Esophagus squamous epithelium (tissue), 5 donors: ENCODE data around the gene APLP2. TPM values are rescaled to one million over a fixed set of nuclear protein-coding genes. Genes with fewer than 3 reads are reported as not detected.
"Not testable (repeated sequence)": the region's sequence is repeated elsewhere in the genome, so short reads cannot be mapped to it uniquely, and the experiment has no call there.

Source experiments
- DNase-seq: peaks from one replicate; lab custom pipeline; 2025; lab: John Stamatoyannopoulos, UW
- H3K27ac ChIP-seq, 4 donors: fragments of 200-600 bp; sonication (generic); one replicate each; pipeline ENCODE4 v1.5.1; 2016 to 2019; ENCODE audit warnings: mild to moderate bottlenecking in 1 of 4
- H3K27me3 ChIP-seq, 4 donors: fragments of 200-600 bp; sonication (generic); 1 replicate in 3 of 4; 2 replicates in 1 of 4; pipeline versions ENCODE4 v1.5.1 to v1.6.0; 2017 to 2021; ENCODE audit warnings: antibody characterized with exemption in 1 of 4
- H3K36me3 ChIP-seq, 3 donors: fragments of 200-600 bp; sonication (generic); one replicate each; pipeline ENCODE4 v1.5.1; 2016 to 2019
- H3K4me1 ChIP-seq, 3 donors: fragments of 200-600 bp; sonication (generic); one replicate each; pipeline ENCODE4 v1.5.1; 2017 to 2019
- H3K4me3 ChIP-seq, 4 donors: fragments of 200-600 bp; sonication (generic); 1 replicate in 3 of 4; 2 replicates in 1 of 4; pipeline ENCODE4 v1.5.1; 2016 to 2019; ENCODE audit warnings: mild to moderate bottlenecking in 2 of 4, moderate library complexity in 1 of 4
- H3K9me3 ChIP-seq, 3 donors: fragments of 200-600 bp; sonication (generic); one replicate each; pipeline ENCODE4 v1.5.1; 2016 to 2019
- CTCF ChIP-seq, 6 experiments: fragments of 450-650 bp in 4 of 6; fragments of 200-600 bp in 2 of 6; sonication (generic) in 2 of 6; IDR thresholded peaks; one replicate each; pipeline ENCODE4 v1.5.1; 2016 to 2019; ENCODE audit warnings: antibody characterized with exemption in 6 of 6, mild to moderate bottlenecking in 4 of 6, moderate library complexity in 4 of 6
- POLR2A ChIP-seq, 4 donors: fragments of 450-650 bp; IDR thresholded peaks; one replicate each; pipeline ENCODE4 v1.6.1; 2017; ENCODE audit warnings: antibody characterized with exemption in 4 of 4, mild to moderate bottlenecking in 4 of 4, moderate library complexity in 3 of 4
- WGBS, 2 donors: methylation state at CpG; one replicate each; pipeline ENCODE4 v1.1.5; 2018; 5-methylcytosine and 5-hydroxymethylcytosine counted together
- intact Hi-C: fragments of 100-400 bp; cut with DNase I; formaldehyde crosslinking; loops from one replicate; pipeline ENCODE4 v1.15.0; 2022
- total RNA-seq, 4 donors: library from RNA; depleted of rRNA; stranded (reverse); fragments of >200 nt; gene quantifications; one replicate each; pipeline ENCODE4 v1.1.0, GENCODE V29; 2016
- donor health status: DM: yes; HTN: yes; CAD: no.

APLP2 gene
- total RNA-seq, 4 donors from 2014 or later: 134 to 221 (median 177) TPM

- Histone ChIP-seq H3K4me1 (peaks cover 14 to 85% (median 25%) of the 10 kb centered on the region in 3 donors), H3K36me3 (no peaks in the 10 kb centered on the region), H3K27me3 (peaks cover 0 to 12% (median 0%) of the 10 kb centered on the region in 4 donors), H3K4me3 (no peak overlapping the region), H3K27ac (peak overlapping the region in 3 of 4 donors; percentile 61 to 85 (median 85)), H3K9me3 (no peaks in the 10 kb centered on the region)
- WGBS, 2 donors: 90 to 91% methylated on average over 3 of the region's 3 CpGs
- DNase-seq: no peak
- TF ChIP-seq CTCF (IDR thresholded peaks at IDR 0.05) (no peak), POLR2A (IDR thresholded peaks at IDR 0.05) (no peak)
- intact Hi-C loops: no loop called here
Observed at GRCh38 chr11:130167146-130167545, 97.5 kb downstream of the APLP2 start.

- 62 to 79% methylated on average over 7 of the region's 7 CpGs for WGBS, 2 donors
- Histone ChIP-seq H3K9me3 (no peaks in the 10 kb centered on the region), H3K4me1 (peaks cover 8 to 83% (median 21%) of the 10 kb centered on the region in 3 donors), H3K27ac (peak overlapping the region in 1 of 4 donors; percentile 19), H3K4me3 (no peak overlapping the region), H3K27me3 (peaks cover 0 to 4% (median 0%) of the 10 kb centered on the region in 4 donors), H3K36me3 (no peaks in the 10 kb centered on the region)
- no peak for DNase-seq
- TF ChIP-seq CTCF (IDR thresholded peaks at IDR 0.05) (no peak), POLR2A (IDR thresholded peaks at IDR 0.05) (no peak)
- intact Hi-C loops: no loop called here
Observed at GRCh38 chr11:130168105-130168504, 98.4 kb downstream of the APLP2 start.

- no peak for DNase-seq
- no peak for TF ChIP-seq CTCF (IDR thresholded peaks at IDR 0.05)
- no peak for TF ChIP-seq POLR2A (IDR thresholded peaks at IDR 0.05)
- no peaks in the 10 kb centered on the region for H3K27me3 ChIP-seq
- peaks cover 0 to 62% (median 16%) of the 10 kb centered on the region in 3 donors for H3K4me1 ChIP-seq
- intact Hi-C loops: no loop called here
- peak overlapping the region in 2 of 4 donors; percentile 24 to 48 for H3K27ac ChIP-seq
- WGBS, 2 donors: 76 to 81% methylated on average over 6 to 8 of the region's 8 CpGs
- peaks cover 0 to 10% (median 0%) of the 10 kb centered on the region in 3 donors for H3K36me3 ChIP-seq
- H3K9me3 ChIP-seq: no peaks in the 10 kb centered on the region
- H3K4me3 ChIP-seq: no peak overlapping the region
Observed at GRCh38 chr11:130170345-130170744, 100.7 kb downstream of the APLP2 start.

GRCh38 chr11:130171534-130171933 is 101.8 kb downstream of the APLP2 start:
- TF ChIP-seq POLR2A (IDR thresholded peaks at IDR 0.05): no peak
- no peak for TF ChIP-seq CTCF (IDR thresholded peaks at IDR 0.05)
- Histone ChIP-seq H3K4me1 (peaks cover 0 to 50% (median 11%) of the 10 kb centered on the region in 3 donors), H3K9me3 (no peaks in the 10 kb centered on the region), H3K27ac (no peak overlapping the region), H3K27me3 (no peaks in the 10 kb centered on the region), H3K4me3 (no peak overlapping the region), H3K36me3 (peaks cover 0 to 10% (median 0%) of the 10 kb centered on the region in 3 donors)
- intact Hi-C loops: no loop called here
- DNase-seq: no peak
- WGBS, 2 donors: 37 to 44% methylated on average over 5 of the region's 5 CpGs

- H3K4me1 ChIP-seq: peaks cover 0 to 47% (median 11%) of the 10 kb centered on the region in 3 donors
- H3K27me3 ChIP-seq, H3K4me3 ChIP-seq, H3K9me3 ChIP-seq, DNase-seq, H3K27ac ChIP-seq, intact Hi-C loops: not testable (repeated sequence)
- H3K36me3 ChIP-seq: peaks cover 0 to 10% (median 0%) of the 10 kb centered on the region in 3 donors
- WGBS, 2 donors: 87 to 100% methylated on average over 3 of the region's 3 CpGs
Observed at GRCh38 chr11:130172001-130172400, 102.3 kb downstream of the APLP2 start.
